GM04504 (cell line): ENCODE measurements around the gene PDGFRB.

Experiments used
- DNase-seq: peaks from one replicate; pipeline ENCODE4 v3.0.0-alpha.2; 2012; ENCODE audit warnings: low read depth

PDGFRB gene

GRCh38 chr5:150065886-150066285 is 89.8 kb downstream of the PDGFRB start:
- DNase-seq = no peak

- DNase-seq = no peak
Measured at GRCh38 chr5:150065346-150065745, 90.3 kb downstream of the PDGFRB start.

GRCh38 chr5:150064681-150065220 is 90.9 kb downstream of the PDGFRB start:
- DNase-seq = no peak
